ENCODE results near the gene COMMD2.
A peak's percentile ranks its signal among the peaks of the same experiment; 100 is the strongest.

The COMMD2 gene

GRCh38 chr3:149732234-149732633 is 20.1 kb downstream of the COMMD2 start:
- Mint-ChIP-seq H3K9me3 (no peaks in the 10 kb centered on the region), H3K27ac (no peak overlapping the region), H3K4me3 (no peak overlapping the region), H3K4me1 (no peaks in the 10 kb centered on the region), H3K27me3 (no peaks in the 10 kb centered on the region)
- ATAC-seq (no peak), DNase-seq (no peak)

- peaks cover 1 to 3% of the 10 kb centered on the region in 2 donors for H3K9me3 Mint-ChIP-seq
- no peaks in the 10 kb centered on the region for H3K27me3 Mint-ChIP-seq
- no peak for ATAC-seq
Measured at GRCh38 chr3:149727656-149728055, 24.6 kb downstream of the COMMD2 start.

GRCh38 chr3:149726716-149727407 is 25.4 kb downstream of the COMMD2 start:
- H3K4me1 Mint-ChIP-seq: no peaks in the 10 kb centered on the region
- peak; percentile 96 for ATAC-seq

More at GRCh38 chr3:149727656-149728055, 24.6 kb downstream of the COMMD2 start:
- Mint-ChIP-seq H3K4me3 (no peak overlapping the region), H3K27ac (no peak overlapping the region), H3K4me1 (no peaks in the 10 kb centered on the region)
- DNase-seq: no peak

GRCh38 chr3:149723781-149724180 is 28.5 kb downstream of the COMMD2 start:
- no peak overlapping the region for H3K4me3 Mint-ChIP-seq
- no peaks in the 10 kb centered on the region for H3K4me1 Mint-ChIP-seq
- ATAC-seq (no peak), DNase-seq (no peak)
- H3K9me3 Mint-ChIP-seq: peaks cover 17 to 18% of the 10 kb centered on the region in 2 donors
- no peak overlapping the region for H3K27ac Mint-ChIP-seq
- no peaks in the 10 kb centered on the region for H3K27me3 Mint-ChIP-seq

More at GRCh38 chr3:149726716-149727407, 25.4 kb downstream of the COMMD2 start:
- Mint-ChIP-seq H3K27ac (no peak overlapping the region), H3K4me3 (no peak overlapping the region), H3K27me3 (no peaks in the 10 kb centered on the region), H3K9me3 (peaks cover 7 to 9% of the 10 kb centered on the region in 2 donors)
- DNase-seq: no peak

- Mint-ChIP-seq H3K9me3 (peaks cover 17 to 18% of the 10 kb centered on the region in 2 donors), H3K4me1 (no peaks in the 10 kb centered on the region), H3K27ac (no peak overlapping the region), H3K27me3 (no peaks in the 10 kb centered on the region), H3K4me3 (no peak overlapping the region)
- ATAC-seq: no peak
- no peak for DNase-seq
Measured at GRCh38 chr3:149720918-149721317, 31.4 kb downstream of the COMMD2 start.

- H3K27ac Mint-ChIP-seq: no peak overlapping the region
- H3K9me3 Mint-ChIP-seq: peaks cover 13 to 15% of the 10 kb centered on the region in 2 donors
- ATAC-seq: no peak
- no peaks in the 10 kb centered on the region for H3K27me3 Mint-ChIP-seq
- H3K4me3 Mint-ChIP-seq: no peak overlapping the region
- DNase-seq: no peak
- no peaks in the 10 kb centered on the region for H3K4me1 Mint-ChIP-seq
Measured at GRCh38 chr3:149717391-149718056, 34.8 kb downstream of the COMMD2 start.

GRCh38 chr3:149716984-149717383 is 35.3 kb downstream of the COMMD2 start:
- Mint-ChIP-seq H3K4me1 (no peaks in the 10 kb centered on the region), H3K27ac (no peak overlapping the region), H3K27me3 (no peaks in the 10 kb centered on the region), H3K9me3 (peaks cover 10% of the 10 kb centered on the region in 2 donors), H3K4me3 (no peak overlapping the region)
- no peak for DNase-seq
- no peak for ATAC-seq

GRCh38 chr3:149715247-149715646 is 37.0 kb downstream of the COMMD2 start:
- no peaks in the 10 kb centered on the region for H3K27me3 Mint-ChIP-seq
- DNase-seq (no peak), ATAC-seq (no peak)
- no peak overlapping the region for H3K27ac Mint-ChIP-seq
- H3K4me1 Mint-ChIP-seq: no peaks in the 10 kb centered on the region
- H3K4me3 Mint-ChIP-seq: no peak overlapping the region
- H3K9me3 Mint-ChIP-seq: no peaks in the 10 kb centered on the region

GRCh38 chr3:149713730-149714654 is 38.3 kb downstream of the COMMD2 start:
- Mint-ChIP-seq H3K4me3 (no peak overlapping the region), H3K27me3 (no peaks in the 10 kb centered on the region), H3K4me1 (no peaks in the 10 kb centered on the region), H3K27ac (no peak overlapping the region), H3K9me3 (no peaks in the 10 kb centered on the region)
- peak; percentile 45 for ATAC-seq
- no peak for DNase-seq

GRCh38 chr3:149706905-149707304 is 45.4 kb downstream of the COMMD2 start:
- H3K4me3 Mint-ChIP-seq: no peak overlapping the region
- no peaks in the 10 kb centered on the region for H3K9me3 Mint-ChIP-seq
- ATAC-seq (no peak), DNase-seq (no peak)
- H3K27me3 Mint-ChIP-seq: no peaks in the 10 kb centered on the region
- H3K27ac Mint-ChIP-seq: no peak overlapping the region
- H3K4me1 Mint-ChIP-seq: no peaks in the 10 kb centered on the region

GRCh38 chr3:149705416-149705815 is 46.9 kb downstream of the COMMD2 start:
- no peak for DNase-seq
- no peak overlapping the region for H3K27ac Mint-ChIP-seq
- ATAC-seq: no peak
- H3K27me3 Mint-ChIP-seq: no peaks in the 10 kb centered on the region
- no peak overlapping the region for H3K4me3 Mint-ChIP-seq
- H3K4me1 Mint-ChIP-seq: no peaks in the 10 kb centered on the region
- no peaks in the 10 kb centered on the region for H3K9me3 Mint-ChIP-seq

- DNase-seq: no peak
- peaks cover 4 to 15% of the 10 kb centered on the region in 2 donors for H3K9me3 Mint-ChIP-seq
Measured at GRCh38 chr3:149703466-149703865, 48.8 kb downstream of the COMMD2 start.

GRCh38 chr3:149702691-149703441 is 49.4 kb downstream of the COMMD2 start:
- H3K9me3 Mint-ChIP-seq: peaks cover 9 to 21% of the 10 kb centered on the region in 2 donors
- H3K4me3 Mint-ChIP-seq: no peak overlapping the region
- ATAC-seq (peak; percentile 71), DNase-seq (no peak)
- no peak overlapping the region for H3K27ac Mint-ChIP-seq
- no peaks in the 10 kb centered on the region for H3K27me3 Mint-ChIP-seq
- no peaks in the 10 kb centered on the region for H3K4me1 Mint-ChIP-seq

More at GRCh38 chr3:149703466-149703865, 48.8 kb downstream of the COMMD2 start:
- Mint-ChIP-seq H3K27ac (no peak overlapping the region), H3K27me3 (no peaks in the 10 kb centered on the region), H3K4me1 (no peaks in the 10 kb centered on the region), H3K4me3 (no peak overlapping the region)
- no peak for ATAC-seq

GRCh38 chr3:149701977-149702350 is 50.3 kb downstream of the COMMD2 start:
- peak in 1 of 2 donors; percentile 21 for DNase-seq
- H3K4me1 Mint-ChIP-seq: no peaks in the 10 kb centered on the region
- peak overlapping the region in 1 of 2 donors; percentile 23 for H3K4me3 Mint-ChIP-seq
- H3K27me3 Mint-ChIP-seq: no peaks in the 10 kb centered on the region
- H3K27ac Mint-ChIP-seq: no peak overlapping the region
- peaks cover 11 to 29% of the 10 kb centered on the region in 2 donors for H3K9me3 Mint-ChIP-seq
- ATAC-seq: peak; percentile 91

All from stimulated activated naive CD8-positive, alpha-beta T cell treated with anti-CD3 and anti-CD28 coated beads, Interleukin-15, amount 100 ng/mL, for 72 hours (primary cell).